ENCODE data around the gene SF3B4.
A peak's percentile ranks its signal among the peaks of the same experiment; 100 is the strongest.
"Not testable (repeated sequence)": the region's sequence is repeated elsewhere in the genome, so short reads cannot be mapped to it uniquely, and the experiment has no call there.

The SF3B4 gene

GRCh38 chr1:149887456-149888246 is 40.0 kb downstream of the SF3B4 start:
- DNase-seq (ENCODE audit: low read depth in 3 of 3), result peak; percentile 41 to 60 (median 42)

GRCh38 chr1:149887196-149887455 is 40.5 kb downstream of the SF3B4 start:
- not testable (repeated sequence) for DNase-seq (ENCODE audit: low read depth in 3 of 3)

DNA sequence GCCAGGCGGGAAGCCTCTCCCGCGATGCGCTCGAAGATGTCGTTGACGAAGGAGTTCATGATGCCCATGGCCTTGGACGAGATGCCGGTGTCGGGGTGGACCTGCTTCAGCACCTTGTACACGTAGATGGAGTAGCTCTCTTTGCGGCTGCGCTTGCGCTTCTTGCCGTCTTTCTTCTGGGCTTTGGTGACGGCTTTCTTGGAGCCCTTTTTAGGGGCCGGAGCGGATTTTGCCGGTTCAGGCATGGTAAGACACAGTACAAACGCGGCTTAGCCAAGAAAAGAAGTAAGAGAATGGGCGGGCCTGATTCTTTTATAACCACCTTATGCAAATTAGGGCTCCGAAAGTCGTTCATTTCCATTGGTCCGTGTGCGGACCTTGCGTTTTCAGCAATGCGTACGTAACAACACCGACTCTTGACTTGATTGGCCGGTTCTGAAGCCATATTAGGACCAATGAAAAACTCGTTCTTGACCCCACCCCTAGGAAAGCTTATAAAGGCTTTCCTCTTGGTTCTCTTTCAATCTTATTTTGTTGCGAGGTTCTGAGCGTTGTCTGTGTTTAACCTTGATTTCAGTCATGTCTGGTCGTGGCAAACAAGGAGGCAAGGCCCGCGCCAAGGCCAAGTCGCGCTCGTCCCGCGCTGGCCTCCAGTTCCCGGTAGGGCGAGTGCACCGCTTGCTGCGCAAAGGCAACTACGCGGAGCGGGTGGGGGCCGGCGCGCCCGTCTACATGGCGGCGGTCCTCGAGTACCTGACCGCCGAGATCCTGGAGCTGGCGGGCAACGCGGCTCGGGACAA is 41.0 kb downstream of the SF3B4 start:
- peak; percentile 54 to 75 (median 59) for DNase-seq (ENCODE audit: low read depth in 3 of 3)

DNA sequence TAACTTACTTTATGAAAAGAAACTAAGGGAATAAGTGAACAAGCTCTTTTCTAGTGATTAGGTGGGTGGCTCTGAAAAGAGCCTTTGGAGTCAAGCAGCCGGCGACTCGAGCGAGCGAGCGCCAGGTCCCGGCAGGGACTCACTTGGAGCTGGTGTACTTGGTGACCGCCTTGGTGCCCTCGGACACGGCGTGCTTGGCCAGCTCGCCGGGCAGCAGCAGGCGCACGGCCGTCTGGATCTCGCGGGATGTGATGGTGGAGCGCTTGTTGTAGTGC is 41.5 kb downstream of the SF3B4 start:
- DNase-seq (ENCODE audit: low read depth in 3 of 3), result not testable (repeated sequence)

- DNase-seq (ENCODE audit: low read depth in 3 of 3), result peak in 2 of 3 experiments; percentile 31 to 42
Measured at GRCh38 chr1:149885339-149886120, 42.1 kb downstream of the SF3B4 start.

GRCh38 chr1:149884433-149885338 is 42.9 kb downstream of the SF3B4 start:
- DNase-seq (ENCODE audit: low read depth in 3 of 3), result no peak

DNA sequence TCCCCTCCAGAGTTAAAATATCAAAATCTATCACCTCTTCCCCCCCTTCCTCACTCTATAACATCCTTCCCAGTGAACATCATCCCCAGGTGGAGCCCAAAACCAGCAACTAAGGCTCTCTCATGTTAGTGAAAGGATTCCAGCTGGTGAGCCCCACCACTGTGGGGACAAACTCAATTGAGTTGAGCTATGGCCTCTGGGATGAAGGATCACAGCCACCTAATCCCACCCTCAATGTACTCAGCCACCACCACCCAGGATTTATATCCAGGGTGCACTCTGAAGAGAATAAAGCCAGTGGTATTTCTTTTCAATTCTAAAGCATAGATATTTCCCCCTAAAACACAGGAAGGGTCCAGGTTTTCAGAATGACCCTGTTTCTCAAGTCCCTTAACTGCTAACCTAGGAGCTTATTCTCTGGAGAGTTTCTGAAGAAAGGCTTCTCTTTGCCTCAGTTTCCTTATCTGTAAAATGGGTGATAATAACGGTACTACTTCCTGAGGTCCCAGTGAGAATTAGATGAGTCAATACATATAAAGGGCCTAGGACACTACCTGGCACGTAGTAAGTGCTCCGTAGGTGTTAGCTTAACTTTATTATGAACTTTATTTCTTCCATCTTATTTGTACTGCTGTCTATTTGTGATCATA is 43.9 kb downstream of the SF3B4 start:
- no peak for DNase-seq (ENCODE audit: low read depth in 3 of 3)

DNA sequence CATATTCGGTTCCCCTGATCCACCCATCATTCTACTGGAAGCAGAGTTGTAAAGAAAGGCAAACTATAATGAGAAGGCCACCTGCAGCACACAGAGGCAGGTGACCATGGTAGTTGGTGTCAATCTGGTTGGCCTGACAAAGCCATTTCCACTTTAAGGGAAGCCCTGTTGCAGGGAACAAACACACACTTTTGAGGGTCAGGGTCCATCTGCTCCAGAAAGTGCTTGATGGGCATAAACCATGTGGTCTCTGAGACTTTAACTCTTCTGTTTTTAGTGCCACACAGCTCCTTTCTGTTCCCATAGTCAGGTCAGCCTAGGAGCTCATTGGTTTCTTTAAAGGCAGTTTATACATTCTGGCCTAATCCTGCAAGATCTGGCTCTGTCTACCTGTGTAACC is 45.7 kb downstream of the SF3B4 start:
- DNase-seq (ENCODE audit: low read depth in 3 of 3), result no peak

- no peak for DNase-seq (ENCODE audit: low read depth in 3 of 3)
Measured at GRCh38 chr1:149879556-149879955, 48.0 kb downstream of the SF3B4 start.

DNA sequence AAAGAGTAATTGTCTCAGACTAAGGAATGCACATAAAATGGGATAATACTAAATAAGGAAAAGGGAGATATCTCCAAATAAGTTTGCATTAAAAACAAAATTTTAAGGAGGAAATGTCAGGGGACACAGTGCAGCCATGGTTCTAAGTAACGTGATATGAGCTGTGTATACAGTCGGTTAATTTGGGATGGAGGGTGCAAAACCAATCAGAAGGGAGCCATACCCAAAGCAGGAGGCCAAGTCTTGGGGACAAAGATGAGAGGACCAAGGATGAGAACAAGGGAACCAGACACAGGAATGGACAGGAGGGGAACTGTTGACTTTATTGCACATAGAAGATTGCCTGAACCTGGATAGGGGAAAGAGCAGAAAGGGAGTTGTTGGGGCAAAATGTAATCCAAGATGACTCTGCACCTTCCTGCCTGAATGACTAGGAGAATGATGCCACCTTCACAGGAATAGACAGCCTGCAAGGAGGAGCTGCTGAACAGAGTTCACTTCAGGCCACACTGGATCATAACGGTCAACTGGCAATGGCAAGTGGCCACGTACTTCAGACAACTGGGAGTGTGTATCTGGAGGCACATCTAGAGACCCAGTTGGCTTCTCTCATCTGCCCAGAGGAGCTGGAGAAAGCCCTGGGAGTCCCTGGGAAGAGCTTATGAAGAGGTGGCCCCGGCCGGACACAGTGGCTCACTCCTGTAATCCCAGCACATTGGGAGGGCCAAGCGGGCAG is 50.2 kb downstream of the SF3B4 start:
- no peak for DNase-seq (ENCODE audit: low read depth in 3 of 3)
